ENCODE measurements around the gene SERPINF2.
"Not testable (repeated sequence)": the region's sequence is repeated elsewhere in the genome, so short reads cannot be mapped to it uniquely, and the experiment has no call there.

The SERPINF2 gene

DNA sequence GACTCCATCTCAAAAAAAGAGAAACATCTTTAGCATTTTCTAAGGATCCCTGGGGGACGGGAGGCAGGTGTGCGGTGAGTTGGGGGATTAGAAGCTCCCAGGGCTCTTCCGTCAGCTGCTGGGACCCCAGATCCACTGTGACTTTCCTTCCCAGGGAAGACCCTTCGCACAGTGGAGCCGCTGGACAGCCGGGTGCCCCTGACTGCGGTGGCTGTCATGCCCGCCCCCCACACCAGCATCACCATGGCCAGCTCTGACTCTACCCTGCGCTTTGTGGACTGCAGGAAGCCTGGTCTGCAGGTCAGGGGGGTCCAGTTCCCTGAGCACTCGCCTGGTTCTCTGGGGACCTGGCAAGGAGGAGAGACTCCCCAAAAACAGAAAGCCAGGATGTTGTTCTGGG lies 7.3 kb upstream of the SERPINF2 start:
- DNase-seq (ENCODE audit: low spot score): no peak

DNA sequence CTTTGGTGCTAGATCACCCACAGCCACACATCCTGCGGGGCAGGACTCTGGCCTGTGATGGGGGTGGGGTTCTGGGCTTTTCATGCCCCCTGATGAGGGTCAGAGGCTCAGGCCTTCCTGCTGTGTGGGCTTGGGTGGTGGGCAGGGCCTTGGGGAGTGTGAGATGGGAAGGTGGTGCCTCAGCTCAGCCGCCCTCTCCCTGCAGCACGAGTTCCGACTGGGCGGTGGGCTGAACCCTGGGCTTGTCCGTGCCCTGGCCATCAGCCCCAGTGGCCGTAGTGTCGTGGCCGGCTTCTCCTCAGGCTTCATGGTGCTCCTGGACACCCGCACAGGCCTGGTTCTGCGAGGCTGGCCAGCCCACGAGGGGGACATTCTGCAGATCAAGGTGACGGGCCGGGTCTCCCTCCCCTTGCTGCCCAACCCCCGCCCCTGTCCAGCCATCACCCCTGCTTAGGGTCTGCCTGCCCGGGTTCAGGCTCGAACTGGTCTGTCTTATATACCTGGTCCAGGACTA lies 6.8 kb upstream of the SERPINF2 start:
- DNase-seq (ENCODE audit: low spot score): no peak

- peak; percentile 34 for DNase-seq (ENCODE audit: low spot score)
These were observed 6.1 kb upstream of the SERPINF2 start for GRCh38 chr17:1736348-1737281.

DNA sequence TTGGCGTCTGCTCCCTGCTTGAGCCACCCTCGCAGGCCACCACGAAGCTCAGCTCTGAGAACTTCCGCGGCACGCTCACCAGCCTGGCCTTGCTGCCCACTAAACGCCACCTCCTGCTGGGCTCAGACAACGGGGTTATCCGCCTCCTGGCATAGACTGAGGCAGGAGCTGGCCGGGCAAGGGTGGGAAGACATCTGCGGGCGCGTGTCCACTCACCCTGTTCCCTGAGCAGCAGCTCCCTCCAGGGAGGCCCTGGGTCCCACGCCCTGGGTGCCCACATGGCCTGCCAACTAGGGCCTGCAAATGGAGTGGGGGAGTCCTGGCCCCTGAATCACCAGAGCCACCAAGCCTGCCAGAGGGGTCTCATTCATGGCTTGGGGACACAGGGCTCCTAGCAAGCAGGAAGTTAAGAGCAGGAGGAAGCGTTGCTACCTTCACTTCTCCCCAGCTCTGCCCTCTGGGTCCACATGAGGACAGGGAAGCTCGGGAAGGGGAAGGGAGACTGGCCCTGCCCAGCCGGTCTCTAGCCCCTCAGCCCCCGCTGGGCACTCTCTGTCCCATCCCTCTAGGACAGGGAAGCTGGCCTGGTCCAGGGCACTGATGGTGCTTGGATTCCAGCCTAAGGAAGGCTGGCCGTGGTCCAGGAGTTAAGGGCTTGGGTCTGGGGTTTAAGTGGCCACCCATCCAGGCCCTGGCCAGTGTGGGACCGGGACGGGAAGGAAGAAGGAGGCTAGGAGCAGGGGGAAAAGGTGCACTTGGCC lies 5.0 kb upstream of the SERPINF2 start:
- DNase-seq (ENCODE audit: low spot score): no peak

DNA sequence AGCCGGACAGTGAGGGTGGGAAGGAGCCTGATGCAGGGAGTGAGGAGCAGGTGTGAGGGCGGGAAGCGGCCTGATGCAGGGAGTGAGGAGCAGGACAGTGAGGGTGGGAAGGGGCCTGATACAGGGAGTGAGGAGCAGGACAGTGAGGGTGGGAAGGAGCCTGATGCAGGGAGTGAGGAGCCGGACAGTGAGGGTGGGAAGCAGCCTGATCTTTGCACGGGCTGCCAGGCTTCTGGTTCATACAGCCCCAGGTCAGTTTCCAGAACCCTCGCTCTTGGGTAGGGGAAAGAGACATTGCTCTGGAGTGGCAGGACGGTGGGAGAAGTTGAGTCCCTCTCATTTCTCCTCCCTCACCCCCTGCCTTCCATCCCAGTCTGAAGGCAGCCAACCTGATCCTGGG lies 772 bp upstream of the SERPINF2 start:
- DNase-seq (ENCODE audit: low spot score): not testable (repeated sequence)

DNA sequence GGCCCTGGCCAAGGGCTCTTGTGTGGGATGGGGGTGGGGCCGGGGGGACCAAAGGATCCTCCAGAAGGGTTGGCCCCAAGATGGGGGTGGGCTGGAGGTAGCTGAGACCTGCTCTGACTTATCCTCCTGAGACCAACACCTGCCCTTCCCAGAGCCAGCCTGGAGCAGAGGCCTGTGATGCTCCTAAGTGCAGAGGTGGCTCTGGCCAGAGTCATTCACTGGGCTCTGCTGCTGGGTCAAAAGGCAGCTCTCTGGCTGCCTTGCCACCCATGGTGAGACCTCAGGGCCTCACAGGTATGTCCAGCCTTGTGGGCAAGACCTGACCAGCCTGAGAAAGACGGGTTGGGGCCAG lies 393 bp downstream of the SERPINF2 start:
- DNase-seq (ENCODE audit: low spot score): no peak

DNA sequence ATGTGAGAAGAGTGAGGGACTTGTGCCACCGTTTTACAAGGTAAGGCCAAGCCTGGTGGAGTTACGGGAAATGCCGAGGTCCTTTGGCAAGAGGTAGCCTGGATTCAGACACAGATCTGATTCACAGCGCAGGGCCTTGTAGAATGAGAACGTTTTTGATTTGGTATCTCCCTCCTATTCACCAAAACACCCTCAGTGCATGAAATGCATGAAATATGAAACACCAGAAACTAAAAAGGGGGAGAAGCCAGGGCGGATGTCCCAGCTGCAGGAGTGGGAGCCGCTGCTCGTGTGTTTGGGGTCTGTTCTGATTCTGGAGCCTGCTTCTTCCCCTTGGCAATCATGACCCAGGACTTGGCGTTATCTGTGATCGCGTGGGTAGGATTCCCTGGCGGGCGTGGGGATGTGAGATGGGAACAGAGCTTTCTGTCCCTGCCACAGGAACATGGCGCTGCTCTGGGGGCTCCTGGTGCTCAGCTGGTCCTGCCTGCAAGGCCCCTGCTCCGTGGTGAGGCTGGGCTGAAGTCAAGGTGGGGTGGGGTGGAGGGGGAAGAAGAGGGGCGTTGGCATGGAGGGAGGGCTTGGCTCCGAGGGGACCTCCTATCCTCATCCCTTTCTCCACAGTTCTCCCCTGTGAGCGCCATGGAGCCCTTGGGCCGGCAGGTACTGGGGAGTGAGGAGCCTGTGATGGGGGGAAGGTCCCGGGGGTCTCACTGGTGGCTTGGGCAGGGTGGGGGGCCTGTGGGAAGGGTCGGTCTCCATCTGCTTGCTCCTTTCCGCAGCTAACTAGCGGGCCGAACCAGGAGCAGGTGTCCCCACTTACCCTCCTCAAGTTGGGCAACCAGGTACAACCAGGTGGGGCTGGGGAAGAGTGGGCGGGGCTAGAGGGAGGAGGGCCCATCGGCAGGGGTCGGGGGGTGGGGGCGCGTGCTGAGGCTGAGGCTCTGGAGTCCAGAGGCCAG lies 2.2 kb downstream of the SERPINF2 start:
- DNase-seq (ENCODE audit: low spot score): no peak

- DNase-seq (ENCODE audit: low spot score): no peak
These were observed 2.9 kb downstream of the SERPINF2 start for GRCh38 chr17:1745513-1746020.

- no peak for DNase-seq (ENCODE audit: low spot score)
These were observed 4.4 kb downstream of the SERPINF2 start for GRCh38 chr17:1746975-1747543.

DNA sequence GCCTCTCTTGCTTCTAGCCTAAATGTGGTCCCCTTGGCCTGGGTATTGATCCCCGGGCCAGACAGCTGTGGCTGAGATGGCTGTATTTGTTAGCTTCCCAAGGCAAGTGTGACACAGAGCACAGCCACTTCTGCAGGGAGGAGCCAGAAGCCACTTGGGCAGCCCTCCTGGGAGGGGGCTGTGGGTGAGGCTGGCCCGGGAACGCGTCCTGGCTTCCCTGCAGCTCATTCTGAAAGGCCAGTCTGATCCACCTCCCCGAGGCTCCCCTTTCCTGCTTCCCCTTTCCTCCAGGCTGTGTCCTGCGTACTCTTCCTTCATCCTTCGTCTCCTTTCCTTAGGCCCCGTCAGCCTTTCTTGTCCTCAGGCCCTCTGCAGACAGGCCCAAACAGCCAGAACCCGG lies 8.0 kb downstream of the SERPINF2 start:
- no peak for DNase-seq (ENCODE audit: low spot score)

GRCh38 chr17:1752425-1753262 lies 10.0 kb downstream of the SERPINF2 start:
- DNase-seq (ENCODE audit: low spot score): no peak

DNA sequence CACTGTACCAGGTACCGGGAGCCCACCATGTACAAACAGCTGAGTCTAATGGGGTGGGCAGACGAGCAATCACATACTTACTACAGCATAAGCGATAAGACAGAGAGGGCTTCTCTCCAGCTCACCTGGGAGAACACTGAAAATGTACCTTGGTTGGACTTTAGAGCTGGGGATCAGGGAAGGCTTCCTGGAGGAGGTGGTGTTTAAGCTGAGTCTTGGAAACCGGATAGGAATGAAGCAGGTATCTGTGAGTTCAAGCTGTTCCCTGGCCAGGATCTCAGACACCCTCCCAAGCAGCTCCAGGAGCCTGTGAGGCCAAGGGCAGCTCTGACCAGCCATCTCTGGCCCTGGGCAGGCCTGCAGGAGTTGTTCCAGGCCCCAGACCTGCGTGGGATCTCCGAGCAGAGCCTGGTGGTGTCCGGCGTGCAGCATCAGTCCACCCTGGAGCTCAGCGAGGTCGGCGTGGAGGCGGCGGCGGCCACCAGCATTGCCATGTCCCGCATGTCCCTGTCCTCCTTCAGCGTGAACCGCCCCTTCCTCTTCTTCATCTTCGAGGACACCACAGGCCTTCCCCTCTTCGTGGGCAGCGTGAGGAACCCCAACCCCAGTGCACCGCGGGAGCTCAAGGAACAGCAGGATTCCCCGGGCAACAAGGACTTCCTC lies 11.2 kb downstream of the SERPINF2 start:
- no peak for DNase-seq (ENCODE audit: low spot score)

DNA sequence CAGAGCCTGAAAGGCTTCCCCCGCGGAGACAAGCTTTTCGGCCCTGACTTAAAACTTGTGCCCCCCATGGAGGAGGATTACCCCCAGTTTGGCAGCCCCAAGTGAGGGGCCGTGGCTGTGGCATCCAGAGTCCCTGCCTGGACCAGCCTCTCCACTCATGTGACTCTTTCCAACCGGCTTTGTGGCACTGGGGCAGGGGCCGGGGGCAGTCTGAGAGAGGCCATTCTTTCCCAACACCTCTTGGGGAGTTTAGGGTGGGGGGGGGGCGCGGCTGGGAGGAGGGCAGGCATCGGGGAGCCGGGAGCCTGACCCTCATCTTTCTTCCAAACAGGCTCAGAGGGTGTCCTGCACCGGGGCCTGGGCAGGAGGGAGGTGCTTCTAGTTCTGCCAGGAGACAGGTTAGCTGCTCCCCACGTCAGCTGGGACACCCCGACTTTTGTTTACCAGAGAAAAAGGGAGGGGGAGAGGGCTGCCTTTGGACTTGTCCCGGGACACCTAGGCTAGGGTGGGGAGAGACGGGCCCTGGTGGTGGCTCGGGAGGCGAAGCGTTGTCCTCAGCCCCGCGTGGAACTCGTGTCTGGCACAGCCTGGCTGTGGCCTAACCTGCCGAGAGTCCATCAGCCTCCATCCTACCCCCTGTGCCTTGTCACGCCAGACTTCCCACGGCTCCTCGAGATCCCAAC lies 11.9 kb downstream of the SERPINF2 start:
- DNase-seq (ENCODE audit: low spot score): no peak

GRCh38 chr17:1755252-1755826 lies 12.7 kb downstream of the SERPINF2 start:
- no peak for DNase-seq (ENCODE audit: low spot score)

GRCh38 chr17:1755827-1756262 lies 13.2 kb downstream of the SERPINF2 start:
- DNase-seq (ENCODE audit: low spot score): no peak

DNA sequence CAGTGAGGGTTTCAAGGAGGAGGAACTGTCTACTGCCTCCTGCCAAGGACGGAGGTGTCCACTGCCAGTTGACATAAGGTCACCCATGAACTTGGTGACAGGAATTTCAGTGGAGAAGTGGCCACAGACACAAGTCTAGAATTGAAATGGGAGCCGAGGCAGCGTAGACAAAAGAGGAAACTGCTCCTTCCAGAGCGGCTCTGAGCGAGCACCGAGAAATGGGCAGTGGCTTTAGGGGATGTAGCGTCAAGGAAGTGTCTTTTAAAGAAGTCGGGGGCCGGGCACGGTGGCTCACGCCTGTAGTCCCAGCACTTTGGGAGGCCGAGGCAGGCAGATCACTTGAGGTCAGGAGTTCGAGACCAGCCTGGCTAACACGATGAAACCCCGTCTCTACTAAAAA lies 16.1 kb downstream of the SERPINF2 start:
- no peak for DNase-seq (ENCODE audit: low spot score)

DNA sequence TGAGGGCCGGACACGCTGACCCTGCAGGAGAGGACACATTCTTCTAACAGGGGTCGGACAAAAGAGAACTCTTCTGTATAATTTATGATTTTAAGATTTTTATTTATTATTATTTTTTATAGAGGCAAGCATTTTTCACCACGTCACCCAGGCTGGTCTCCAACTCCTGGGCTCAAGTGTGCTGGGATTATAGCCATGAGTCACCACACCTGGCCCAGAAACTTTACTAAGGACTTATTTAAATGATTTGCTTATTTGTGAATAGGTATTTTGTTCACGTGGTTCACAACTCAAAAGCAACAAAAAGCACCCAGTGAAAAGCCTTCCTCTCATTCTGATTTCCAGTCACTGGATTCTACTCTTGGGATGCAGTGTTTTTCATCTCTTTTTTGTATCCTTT lies 16.9 kb downstream of the SERPINF2 start:
- DNase-seq (ENCODE audit: low spot score): no peak

- no peak for DNase-seq (ENCODE audit: low spot score)
These were observed 19.7 kb downstream of the SERPINF2 start for GRCh38 chr17:1762233-1762900.
